PC-9 (cell line): ENCODE measurements around the gene FAM43A. TPM values are rescaled to one million over a fixed set of nuclear protein-coding genes. Genes with fewer than 3 reads are reported as not detected.

Experiments used
- BruUV-seq: library from RNA; stranded (reverse); fragments of 400-500 nt; replicated peaks from 2 replicates; lab custom pipeline; 2021; lab: Mats Ljungman, UMichigan
- CTCF ChIA-PET: fragments of 300-600 bp; sonication (Branson Sonifier 250); formaldehyde crosslinking; loops from one replicate; lab custom pipeline; 2022; ENCODE audit warnings: antibody characterized with exemption; lab: Charles Lee
- POLR2A ChIA-PET: fragments of 300-600 bp; sonication (Branson Sonifier 250); formaldehyde crosslinking; loops from one replicate; lab custom pipeline; 2022; ENCODE audit warnings: antibody characterized with exemption; ENCODE audit not compliant: unreplicated experiment; lab: Charles Lee
- DNase-seq, 2 experiments: peaks; one replicate each; pipeline versions ENCODE4 v3.0.0 to v3.0.0-alpha.2; 2015 to 2022; ENCODE audit warnings: mixed read lengths in 1 of 2
- H2AFZ ChIP-seq: fragments of 200-600 bp; sonication (generic); 2 replicates; pipeline ENCODE4 v1.8.1; 2017; ENCODE audit warnings: antibody characterized with exemption
- H3F3A ChIP-seq: fragments of 200-600 bp; sonication (generic); 2 replicates; pipeline ENCODE4 v1.8.1; 2017; ENCODE audit warnings: antibody characterized with exemption, mild to moderate bottlenecking, low read depth; ENCODE audit not compliant: insufficient read depth
- H3K27ac ChIP-seq: fragments of 200-600 bp; sonication (generic); 2 replicates; pipeline ENCODE4 v1.6.1; 2016; ENCODE audit warnings: mixed run types
- H3K27me3 ChIP-seq: fragments of 200-600 bp; sonication (generic); 2 replicates; pipeline ENCODE4 v1.6.1; 2016; ENCODE audit warnings: low read depth, mixed run types; ENCODE audit not compliant: insufficient read depth
- H3K36me3 ChIP-seq: fragments of 200-600 bp; sonication (generic); 2 replicates; pipeline ENCODE4 v1.6.1; 2016; ENCODE audit warnings: low read depth, mixed run types
- H3K4me1 ChIP-seq: fragments of 200-600 bp; sonication (generic); replicated peaks from 2 replicates; pipeline ENCODE4 v1.6.1; 2016; ENCODE audit warnings: mixed run types; ENCODE audit not compliant: insufficient read depth
- H3K4me2 ChIP-seq: fragments of 200-600 bp; sonication (generic); 2 replicates; pipeline ENCODE4 v1.6.1; 2017; ENCODE audit warnings: mixed run types
- H3K4me3 ChIP-seq: fragments of 200-600 bp; sonication (generic); 2 replicates; pipeline ENCODE4 v1.6.1; 2016; ENCODE audit warnings: mixed run types
- H3K79me2 ChIP-seq: fragments of 200-600 bp; sonication (generic); 2 replicates; pipeline ENCODE4 v1.6.1; 2017; ENCODE audit warnings: low read depth, mixed run types
- H3K9me2 ChIP-seq: fragments of 200-600 bp; sonication (generic); 2 replicates; pipeline ENCODE4 v1.8.1; 2017; ENCODE audit warnings: mild to moderate bottlenecking; ENCODE audit not compliant: insufficient read depth
- H3K9me3 ChIP-seq: fragments of 200-600 bp; sonication (generic); 2 replicates; pipeline ENCODE4 v1.8.1; 2016; ENCODE audit warnings: low read depth; ENCODE audit not compliant: insufficient read depth
- H4K20me1 ChIP-seq: fragments of 200-600 bp; sonication (generic); 2 replicates; pipeline ENCODE4 v1.8.1; 2017; ENCODE audit not compliant: insufficient read depth
- EZH2 ChIP-seq: fragments of 200-600 bp; sonication (generic); IDR thresholded peaks from 2 replicates; pipeline ENCODE4 v1.8.0; 2017; ENCODE audit warnings: antibody characterized with exemption, low read depth
- intact Hi-C: fragments of 100-400 bp; cut with micrococcal nuclease; formaldehyde crosslinking; loops from one replicate; pipeline ENCODE4 v1.10.0; 2022; ENCODE audit not compliant: unreplicated experiment
- total RNA-seq: library from RNA; stranded (reverse); gene quantifications from 2 replicates; pipeline ENCODE4 v1.2.3, GENCODE V29; 2021
- TF ChIP-seq, protein P1 (sequence below): fragments of 200-600 bp; sonication (generic); conservative IDR thresholded peaks from 2 replicates; pipeline ENCODE4 v1.6.1; 2017; ENCODE audit warnings: mixed run types, antibody characterized with exemption, mild to moderate bottlenecking, moderate library complexity

FAM43A gene
- total RNA-seq, 1 experiment from 2014 or later, result 8.8 TPM

DNA sequence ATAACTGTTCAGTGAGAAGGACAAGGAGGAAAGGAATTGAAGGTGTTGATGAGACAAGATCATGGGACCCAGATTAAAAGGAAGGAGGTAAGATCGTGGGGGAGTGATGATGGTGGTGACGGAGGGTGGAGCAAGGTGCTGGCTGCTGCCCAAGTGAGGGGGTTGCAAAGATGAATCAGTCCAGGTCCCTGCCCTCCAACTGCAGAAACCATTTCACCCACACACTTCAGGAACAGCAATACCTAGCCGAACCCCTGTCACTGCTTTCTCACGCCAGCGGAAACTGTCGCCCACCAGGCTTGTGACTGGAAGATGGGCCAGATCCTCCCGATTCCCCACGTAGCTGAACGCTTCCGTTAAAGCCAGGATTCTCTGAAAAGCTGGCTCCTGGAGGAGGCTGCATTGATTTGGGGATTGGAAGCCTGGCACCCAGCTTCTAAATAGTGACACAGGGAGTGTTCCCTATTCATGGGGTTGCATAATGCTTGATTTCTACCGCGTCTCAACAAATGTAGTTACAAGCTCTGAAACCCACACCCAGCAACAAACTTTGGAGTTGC lies 10.5 kb upstream of the FAM43A start:
- Histone ChIP-seq H3K4me2 (no peak overlapping the region), H2AFZ (no peak overlapping the region), H3K4me3 (no peak overlapping the region), H3K9me3 (no peaks in the 10 kb centered on the region), H3K36me3 (no peaks in the 10 kb centered on the region), H3K27me3 (no peaks in the 10 kb centered on the region), H3K27ac (no peak overlapping the region), H4K20me1 (peaks cover 11% of the 10 kb centered on the region; the same call in 1 of the 2 replicates), H3K79me2 (peaks cover 18% of the 10 kb centered on the region), H3F3A (no peaks in the 10 kb centered on the region), H3K4me1 (peaks cover 11% of the 10 kb centered on the region; the same call in 1 of the 2 replicates), H3K9me2 (no peaks in the 10 kb centered on the region)
- TF ChIP-seq, protein P1, sequence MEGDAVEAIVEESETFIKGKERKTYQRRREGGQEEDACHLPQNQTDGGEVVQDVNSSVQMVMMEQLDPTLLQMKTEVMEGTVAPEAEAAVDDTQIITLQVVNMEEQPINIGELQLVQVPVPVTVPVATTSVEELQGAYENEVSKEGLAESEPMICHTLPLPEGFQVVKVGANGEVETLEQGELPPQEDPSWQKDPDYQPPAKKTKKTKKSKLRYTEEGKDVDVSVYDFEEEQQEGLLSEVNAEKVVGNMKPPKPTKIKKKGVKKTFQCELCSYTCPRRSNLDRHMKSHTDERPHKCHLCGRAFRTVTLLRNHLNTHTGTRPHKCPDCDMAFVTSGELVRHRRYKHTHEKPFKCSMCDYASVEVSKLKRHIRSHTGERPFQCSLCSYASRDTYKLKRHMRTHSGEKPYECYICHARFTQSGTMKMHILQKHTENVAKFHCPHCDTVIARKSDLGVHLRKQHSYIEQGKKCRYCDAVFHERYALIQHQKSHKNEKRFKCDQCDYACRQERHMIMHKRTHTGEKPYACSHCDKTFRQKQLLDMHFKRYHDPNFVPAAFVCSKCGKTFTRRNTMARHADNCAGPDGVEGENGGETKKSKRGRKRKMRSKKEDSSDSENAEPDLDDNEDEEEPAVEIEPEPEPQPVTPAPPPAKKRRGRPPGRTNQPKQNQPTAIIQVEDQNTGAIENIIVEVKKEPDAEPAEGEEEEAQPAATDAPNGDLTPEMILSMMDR, result no peak
- no peak for TF ChIP-seq EZH2
- ChIA-PET CTCF (interaction anchor here (0.6 to 1.0 kb wide), 2 partner anchors 81 to 596 kb away, joined by 3 read pairs; partner anchors contain the start of gene XXYLT1), POLR2A (interaction anchor here (0.7 kb wide), 1 partner anchor 33 kb away, joined by 3 read pairs; no protein-coding TSS in a partner anchor)
- no peak for DNase-seq
- BruUV-seq, result no TSS peak
- intact Hi-C loops, result no loop called here

DNA sequence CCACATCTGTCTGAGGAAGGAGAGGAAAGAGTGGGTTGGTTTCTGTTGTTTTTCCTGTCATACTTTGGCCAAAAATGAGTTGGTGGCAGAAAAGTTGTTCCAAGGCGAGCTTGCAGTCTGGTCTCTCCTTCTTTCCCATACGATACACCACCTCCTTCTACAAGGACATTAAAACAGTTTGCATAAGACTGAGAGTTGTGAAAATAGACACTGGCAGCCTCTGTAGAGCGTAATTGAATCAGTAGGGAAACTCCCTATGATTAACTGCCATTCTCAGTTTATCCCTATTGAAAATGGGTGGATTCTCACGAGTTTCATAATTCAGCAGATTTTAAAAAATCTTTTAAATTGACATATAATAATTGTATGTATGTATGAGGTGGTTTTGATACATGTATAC lies 10.0 kb upstream of the FAM43A start:
- ChIA-PET POLR2A (interaction anchor here (0.7 kb wide), 1 partner anchor 33 kb away, joined by 3 read pairs; no protein-coding TSS in a partner anchor), CTCF (interaction anchor here (1.0 kb wide), 1 partner anchor 596 kb away, joined by 3 read pairs; the partner anchor contains the start of gene XXYLT1)
- peaks cover 6% of the 10 kb centered on the region; the same call in 1 of the 2 replicates for H4K20me1 ChIP-seq
- no peaks in the 10 kb centered on the region for H3K36me3 ChIP-seq
- H3K4me2 ChIP-seq, result no peak overlapping the region
- H3K27me3 ChIP-seq, result no peaks in the 10 kb centered on the region
- H3K79me2 ChIP-seq, result peaks cover 13% of the 10 kb centered on the region
- no peak overlapping the region for H3K27ac ChIP-seq
- no peak overlapping the region for H2AFZ ChIP-seq
- H3F3A ChIP-seq, result no peaks in the 10 kb centered on the region
- no TSS peak for BruUV-seq
- no peak for DNase-seq
- H3K4me1 ChIP-seq, result peaks cover 6% of the 10 kb centered on the region; the same call in 1 of the 2 replicates
- intact Hi-C loops, result no loop called here
- TF ChIP-seq, protein P1, result no peak
- no peak for TF ChIP-seq EZH2
- H3K9me2 ChIP-seq, result no peaks in the 10 kb centered on the region
- H3K9me3 ChIP-seq, result no peaks in the 10 kb centered on the region
- H3K4me3 ChIP-seq, result no peak overlapping the region

GRCh38 chr3:194676471-194676870 lies 9.2 kb upstream of the FAM43A start:
- H3K4me3 ChIP-seq, result no peak overlapping the region
- H3K27me3 ChIP-seq, result no peaks in the 10 kb centered on the region
- ChIA-PET CTCF (no interaction called here), POLR2A (no interaction called here)
- H3K9me3 ChIP-seq, result no peaks in the 10 kb centered on the region
- no peaks in the 10 kb centered on the region for H4K20me1 ChIP-seq
- H3F3A ChIP-seq, result no peaks in the 10 kb centered on the region
- no peaks in the 10 kb centered on the region for H3K4me1 ChIP-seq
- H3K4me2 ChIP-seq, result no peak overlapping the region
- intact Hi-C loops, result no loop called here
- no peak overlapping the region for H3K27ac ChIP-seq
- no peak for TF ChIP-seq EZH2
- TF ChIP-seq, protein P1, result no peak
- H3K9me2 ChIP-seq, result no peaks in the 10 kb centered on the region
- BruUV-seq, result no TSS peak
- peaks cover 5% of the 10 kb centered on the region for H3K79me2 ChIP-seq
- no peaks in the 10 kb centered on the region for H3K36me3 ChIP-seq
- H2AFZ ChIP-seq, result no peak overlapping the region
- DNase-seq, result no peak
